H9 (cell line): ENCODE results near the gene LYAR. TPM values are rescaled to one million over a fixed set of nuclear protein-coding genes. Genes with fewer than 3 reads are reported as not detected.
A peak's percentile ranks its signal among the peaks of the same experiment; 100 is the strongest.

Experiments
- DNase-seq: peaks from one replicate; pipeline ENCODE4 v3.0.0-alpha.2; 2017
- H2AFZ ChIP-seq: one replicate; pipeline ENCODE4 v1.6.1; 2013; ENCODE audit warnings: mild to moderate bottlenecking, low read length, control low read depth, moderate library complexity
- H2AK5ac ChIP-seq: 2 replicates; pipeline ENCODE4 v1.6.1; 2013; ENCODE audit warnings: low read length, control low read depth, mixed read lengths; ENCODE audit not compliant: insufficient read length
- H2BK120ac ChIP-seq: one replicate; pipeline ENCODE4 v1.6.1; 2013; ENCODE audit warnings: low read depth, mild to moderate bottlenecking, low read length, control low read depth, inconsistent platforms; ENCODE audit not compliant: poor library complexity, severe bottlenecking
- H2BK12ac ChIP-seq: 2 replicates; pipeline ENCODE4 v1.6.1; 2013; ENCODE audit warnings: low read length, control low read depth, mixed read lengths, low read depth; ENCODE audit not compliant: insufficient read length
- H2BK15ac ChIP-seq: 2 replicates; pipeline ENCODE4 v1.6.1; 2013; ENCODE audit warnings: low read depth, low read length, control low read depth
- H2BK20ac ChIP-seq: one replicate; pipeline ENCODE4 v1.6.1; 2013; ENCODE audit warnings: low read depth, mild to moderate bottlenecking, low read length, control low read depth, inconsistent platforms; ENCODE audit not compliant: poor library complexity, severe bottlenecking
- H2BK5ac ChIP-seq: 2 replicates; pipeline ENCODE4 v1.6.1; 2013; ENCODE audit warnings: low read length, control low read depth, mixed read lengths; ENCODE audit not compliant: insufficient read length
- H3K14ac ChIP-seq: 2 replicates; pipeline ENCODE4 v1.6.1; 2013; ENCODE audit warnings: low read length, control low read depth; ENCODE audit not compliant: insufficient read depth
- H3K18ac ChIP-seq: 2 replicates; pipeline ENCODE4 v1.6.1; 2013; ENCODE audit warnings: low read depth, mild to moderate bottlenecking, mixed read lengths, low read length, control low read depth; ENCODE audit not compliant: insufficient read length
- H3K23ac ChIP-seq: 2 replicates; pipeline ENCODE4 v1.6.1; 2013; ENCODE audit warnings: low read length, control low read depth, mixed read lengths, low read depth; ENCODE audit not compliant: insufficient read length
- H3K23me2 ChIP-seq: 2 replicates; pipeline ENCODE4 v1.6.1; 2013; ENCODE audit warnings: low read depth, mild to moderate bottlenecking, mixed read lengths, low read length, control low read depth; ENCODE audit not compliant: insufficient read length, poor library complexity, severe bottlenecking
- H3K27ac ChIP-seq: 2 replicates; pipeline ENCODE4 v1.5.1; 2013; ENCODE audit warnings: low read length, control low read depth, mixed read lengths, low read depth; ENCODE audit not compliant: insufficient read length
- H3K27me3 ChIP-seq: 2 replicates; pipeline ENCODE4 v1.6.1; 2013; ENCODE audit warnings: low read length, control low read depth, inconsistent platforms; ENCODE audit not compliant: insufficient read depth
- H3K4ac ChIP-seq: 2 replicates; pipeline ENCODE4 v1.6.1; 2013; ENCODE audit warnings: low read depth, mild to moderate bottlenecking, control low read depth, inconsistent platforms, low read length, moderate library complexity
- H3K4me1 ChIP-seq: 2 replicates; pipeline ENCODE4 v1.6.1; 2013; ENCODE audit warnings: low read length, control low read depth, inconsistent platforms; ENCODE audit not compliant: insufficient read depth
- H3K4me2 ChIP-seq: 2 replicates; pipeline ENCODE4 v1.6.1; 2013; ENCODE audit warnings: low read length, control low read depth, mixed read lengths; ENCODE audit not compliant: insufficient read length, insufficient read depth
- H3K56ac ChIP-seq: 2 replicates; pipeline ENCODE4 v1.6.1; 2013; ENCODE audit warnings: low read depth, mild to moderate bottlenecking, mixed read lengths, low read length, control low read depth; ENCODE audit not compliant: insufficient read length
- H3K79me1 ChIP-seq: 2 replicates; pipeline ENCODE4 v1.6.1; 2013; ENCODE audit warnings: low read depth, mild to moderate bottlenecking, moderate library complexity, low read length, control low read depth, inconsistent platforms; ENCODE audit not compliant: insufficient read depth, poor library complexity, severe bottlenecking
- H3K79me2 ChIP-seq: 2 replicates; pipeline ENCODE4 v1.6.1; 2013; ENCODE audit warnings: low read length, control low read depth, inconsistent platforms; ENCODE audit not compliant: insufficient read depth
- H3K9ac ChIP-seq: 2 replicates; pipeline ENCODE4 v1.6.1; 2013; ENCODE audit warnings: low read length, control low read depth, mixed read lengths; ENCODE audit not compliant: insufficient read length; ENCODE audit errors: extremely low read depth
- H3K9me3 ChIP-seq: one replicate; pipeline ENCODE4 v1.6.1; 2013; ENCODE audit warnings: low read depth, low read length, inconsistent platforms; ENCODE audit not compliant: control insufficient read depth
- H3T11ph ChIP-seq: one replicate; pipeline ENCODE4 v1.6.1; 2013; ENCODE audit warnings: mild to moderate bottlenecking, low read length, control low read depth, inconsistent platforms
- H4K20me1 ChIP-seq: one replicate; pipeline ENCODE4 v1.6.1; 2013; ENCODE audit not compliant: control insufficient read depth, insufficient read length, insufficient read depth
- H4K5ac ChIP-seq: 2 replicates; pipeline ENCODE4 v1.6.1; 2013; ENCODE audit warnings: low read depth, mild to moderate bottlenecking, mixed read lengths, low read length, control low read depth; ENCODE audit not compliant: insufficient read length
- H4K8ac ChIP-seq: replicated peaks from 2 replicates; pipeline ENCODE4 v1.6.1; 2013; ENCODE audit warnings: low read length, control low read depth, mixed read lengths, low read depth; ENCODE audit not compliant: insufficient read length
- H4K91ac ChIP-seq: 2 replicates; pipeline ENCODE4 v1.6.1; 2013; ENCODE audit warnings: low read depth, mild to moderate bottlenecking, moderate library complexity, mixed read lengths, low read length, control low read depth; ENCODE audit not compliant: insufficient read length
- H3K27ac Mint-ChIP-seq, 3 experiments: 2 replicates in 2 of 3; 3 replicates in 1 of 3; pipeline ENCODE4 v1.8.0; 2020 to 2021; ENCODE audit warnings: mixed read lengths in 3 of 3, mild to moderate bottlenecking in 1 of 3, moderate library complexity in 1 of 3
- H3K27me3 Mint-ChIP-seq: 2 replicates; pipeline ENCODE4 v1.8.0; 2021; ENCODE audit warnings: low read depth, mild to moderate bottlenecking, moderate library complexity, mixed read lengths
- H3K36me3 Mint-ChIP-seq, 3 experiments: 2 replicates in 2 of 3; 3 replicates in 1 of 3; pipeline ENCODE4 v1.8.0; 2020 to 2021; ENCODE audit warnings: low read depth in 3 of 3, mixed read lengths in 3 of 3; ENCODE audit not compliant: insufficient read depth in 1 of 3
- H3K4me1 Mint-ChIP-seq, 2 experiments: 2 replicates each; pipeline ENCODE4 v1.8.0; 2020; ENCODE audit warnings: mixed read lengths in 2 of 2
- H3K4me3 Mint-ChIP-seq, 2 experiments: 2 replicates in 1 of 2; 3 replicates in 1 of 2; pipeline ENCODE4 v1.8.0; 2020 to 2021; ENCODE audit warnings: mild to moderate bottlenecking in 2 of 2, mixed read lengths in 2 of 2, moderate library complexity in 1 of 2
- H3K9me3 Mint-ChIP-seq, 2 experiments: 2 replicates in 1 of 2; 3 replicates in 1 of 2; pipeline ENCODE4 v1.8.0; 2020; ENCODE audit warnings: mild to moderate bottlenecking in 2 of 2, mixed read lengths in 2 of 2, moderate library complexity in 1 of 2
- CTCF ChIP-seq: fragments of 200-600 bp; sonication (generic); conservative IDR thresholded peaks from 3 replicates; pipeline ENCODE4 v1.8.0; 2021; ENCODE audit warnings: antibody characterized with exemption, mild to moderate bottlenecking
- WGBS: extraction: QIAGEN DNeasy Blood & Tissue Kit; methylation state at CpG from one replicate; pipeline ENCODE4 v1.1.7; 2013; ENCODE audit warnings: missing lambda C conversion rate, low lambda C conversion rate, mixed read lengths; ENCODE audit not compliant: insufficient read length; ENCODE audit errors: extremely low coverage; 5-methylcytosine and 5-hydroxymethylcytosine counted together
- total RNA-seq: library from RNA; stranded (reverse); gene quantifications from 2 replicates; pipeline ENCODE4 v1.2.1, GENCODE V29; 2021

The LYAR gene
- total RNA-seq, 1 experiment from 2014 or later: 50.9 TPM

GRCh38 chr4:4315461-4316149 is 25.7 kb upstream of the LYAR start:
- no peak overlapping the region for H2AFZ ChIP-seq
- Mint-ChIP-seq H3K4me1 (peaks cover 8 to 13% of the 10 kb centered on the region in 2 experiments), H3K36me3 (peaks cover 2 to 15% (median 11%) of the 10 kb centered on the region in 3 experiments; a peak in 5 of 7 replicates), H3K9me3 (no peaks in the 10 kb centered on the region), H3K27me3 (no peaks in the 10 kb centered on the region), H3K4me3 (no peak overlapping the region), H3K27ac (peak overlapping the region in 2 of 3 experiments; percentile 31 to 42; a peak in 2 of 7 replicates)
- H2AK5ac ChIP-seq: no peak overlapping the region
- no peak overlapping the region for H4K8ac ChIP-seq
- no peak overlapping the region for H3K27ac ChIP-seq
- no peaks in the 10 kb centered on the region for H3K27me3 ChIP-seq
- no peak overlapping the region for H4K5ac ChIP-seq
- no CpG with 5 or more reads among the region's 12 CpGs for WGBS
- no peak for TF ChIP-seq CTCF
- DNase-seq: no peak
- no peak overlapping the region for H3K23ac ChIP-seq
- H3K9ac ChIP-seq: no peak overlapping the region
- no peaks in the 10 kb centered on the region for H4K20me1 ChIP-seq
- no peaks in the 10 kb centered on the region for H3K79me2 ChIP-seq
- no peaks in the 10 kb centered on the region for H3K79me1 ChIP-seq
- no peak overlapping the region for H3K56ac ChIP-seq
- no peaks in the 10 kb centered on the region for H3K4me1 ChIP-seq
- no peak overlapping the region for H3K18ac ChIP-seq
- H2BK120ac ChIP-seq: no peak overlapping the region
- no peak overlapping the region for H2BK20ac ChIP-seq
- H3K23me2 ChIP-seq: no peaks in the 10 kb centered on the region
- no peak overlapping the region for H2BK15ac ChIP-seq
- H3K9me3 ChIP-seq: no peaks in the 10 kb centered on the region
- H3T11ph ChIP-seq: no peak overlapping the region
- H2BK5ac ChIP-seq: no peak overlapping the region
- no peak overlapping the region for H3K4ac ChIP-seq
- H3K4me2 ChIP-seq: no peak overlapping the region
- no peak overlapping the region for H2BK12ac ChIP-seq
- no peak overlapping the region for H4K91ac ChIP-seq
- no peak overlapping the region for H3K14ac ChIP-seq
